DMS53 (cell line): ENCODE measurements around the gene DDB1.

Experiments used
- DNase-seq: peaks from one replicate; lab custom pipeline; 2025; lab: John Stamatoyannopoulos, UW

Gene DDB1

GRCh38 chr11:61332797-61333549 is at the start of gene DDB1, which contains the start of gene TKFC:
DDB1 (minus strand) TSS chr11:61333105; CDS start chr11:61332968, 137 bp downstream.
TKFC (plus strand) TSS chr11:61333228; CDS start chr11:61334729, 1,501 bp downstream.
- peak; percentile 98 for DNase-seq

GRCh38 chr11:61380884-61381283 is 48.0 kb upstream of the DDB1 start:
- no peak for DNase-seq

DNA sequence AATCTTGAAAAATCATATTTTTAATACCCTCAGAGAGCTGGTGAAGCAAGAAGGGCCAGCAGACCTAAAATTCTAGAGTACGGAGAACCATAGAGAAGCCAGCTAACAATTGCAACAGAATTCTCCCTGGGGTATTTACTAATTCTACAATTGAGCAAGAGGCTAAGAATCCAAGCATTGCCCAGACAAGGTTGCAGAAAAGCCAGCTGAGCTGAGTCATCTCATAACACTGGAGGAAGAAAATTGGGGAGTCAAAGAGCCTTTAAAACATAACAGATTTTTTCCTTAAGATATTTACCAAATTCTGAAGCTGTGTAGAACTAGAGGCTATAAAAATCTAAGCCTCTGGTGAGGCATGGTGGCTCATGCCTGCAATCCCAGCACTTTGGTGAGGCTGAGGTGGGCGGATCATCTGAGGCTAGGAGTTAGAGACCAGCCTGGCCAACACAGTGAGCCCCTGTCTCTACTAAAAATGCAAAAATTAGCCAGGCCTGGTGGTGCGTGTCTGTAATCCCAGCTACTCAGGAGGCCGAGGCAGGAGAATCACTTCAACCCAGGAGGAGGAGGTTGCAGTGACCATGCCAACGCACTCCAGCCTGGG is 45.9 kb upstream of the DDB1 start:
- no peak for DNase-seq

DNA sequence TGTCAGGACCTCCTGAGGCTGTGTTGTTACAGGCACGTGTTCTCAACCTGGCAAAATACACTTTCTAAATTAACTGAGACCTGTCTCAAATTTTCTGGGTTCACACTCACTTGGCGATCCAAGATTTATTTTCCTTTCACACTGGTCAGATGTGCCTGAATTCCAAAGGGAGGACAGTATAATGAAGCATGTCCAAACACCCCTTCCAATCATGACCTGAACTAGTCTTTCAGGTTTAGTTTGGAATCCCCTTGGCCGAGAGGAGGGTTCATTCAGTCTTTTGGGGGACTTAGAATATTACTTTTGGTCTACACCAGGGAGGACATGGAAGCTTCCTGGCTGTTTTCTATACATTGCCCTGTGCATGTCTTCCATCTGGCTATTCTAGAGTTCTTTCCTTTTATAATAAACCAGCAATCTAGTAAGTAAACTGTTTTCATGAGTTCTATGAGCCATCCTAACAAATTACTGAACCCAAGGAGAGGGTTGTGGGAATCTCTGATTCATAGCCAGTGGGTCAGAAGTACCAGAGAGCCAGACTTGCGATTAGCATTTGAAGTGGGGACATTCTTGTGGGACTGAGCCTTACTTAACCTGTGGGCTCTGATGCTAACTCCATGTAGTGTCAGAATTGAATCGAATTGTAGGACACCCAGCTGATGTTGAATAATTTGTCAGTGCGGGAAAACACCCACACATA is 44.7 kb upstream of the DDB1 start:
- no peak for DNase-seq

DNA sequence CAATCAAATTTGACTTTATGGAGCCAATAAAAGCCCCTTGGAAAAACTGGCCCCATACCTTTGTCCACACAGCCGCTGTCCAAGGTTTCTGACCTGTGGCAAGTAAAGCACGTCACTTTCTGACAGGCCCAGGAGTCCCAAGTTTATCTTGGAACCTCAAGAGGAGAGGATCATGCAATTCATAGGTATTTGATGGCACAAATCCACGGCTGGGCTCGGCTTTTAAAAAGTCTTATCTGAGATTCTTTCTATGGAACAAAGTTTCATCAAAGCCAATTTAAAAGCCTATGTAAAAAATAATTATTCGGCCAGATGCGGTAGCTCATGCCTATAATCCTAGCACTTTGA is 42.8 kb upstream of the DDB1 start:
- no peak for DNase-seq

DNA sequence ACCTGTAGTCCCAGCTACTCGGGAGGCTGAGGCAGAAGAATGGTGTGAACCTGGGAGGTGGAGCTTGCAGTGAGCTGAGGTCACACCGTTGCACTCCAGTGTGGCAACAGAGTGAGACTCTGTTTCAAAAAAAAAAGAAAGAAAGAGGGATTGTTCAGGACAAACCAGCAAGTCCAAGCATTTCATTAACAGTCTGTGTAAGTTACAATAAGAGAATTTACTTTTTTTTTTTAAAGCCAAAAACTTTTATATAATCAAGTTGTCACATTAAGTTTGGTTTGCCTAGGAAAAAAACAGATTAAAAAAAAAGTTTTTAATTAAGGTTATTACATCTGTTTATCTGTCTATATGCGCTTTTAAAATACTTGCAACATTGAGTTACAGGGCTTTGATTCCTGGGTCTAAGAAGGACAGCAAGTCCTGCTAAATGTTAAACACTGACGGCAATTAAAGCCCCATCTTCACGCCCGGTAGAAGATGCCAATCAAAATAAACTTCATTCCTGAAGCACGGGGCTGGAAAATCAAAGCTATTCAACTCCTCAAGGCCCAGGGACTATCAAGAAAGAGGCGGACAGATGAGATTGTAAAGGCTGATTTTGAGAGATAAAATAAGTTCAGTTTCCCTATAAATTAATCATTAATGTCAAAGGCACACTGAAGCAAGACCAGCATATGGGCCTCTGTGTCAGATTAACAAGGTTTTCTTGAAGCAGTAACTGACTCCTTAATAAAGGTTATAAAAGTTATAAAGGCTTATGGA is 39.9 kb upstream of the DDB1 start:
- DNase-seq = peak; percentile 21

DNA sequence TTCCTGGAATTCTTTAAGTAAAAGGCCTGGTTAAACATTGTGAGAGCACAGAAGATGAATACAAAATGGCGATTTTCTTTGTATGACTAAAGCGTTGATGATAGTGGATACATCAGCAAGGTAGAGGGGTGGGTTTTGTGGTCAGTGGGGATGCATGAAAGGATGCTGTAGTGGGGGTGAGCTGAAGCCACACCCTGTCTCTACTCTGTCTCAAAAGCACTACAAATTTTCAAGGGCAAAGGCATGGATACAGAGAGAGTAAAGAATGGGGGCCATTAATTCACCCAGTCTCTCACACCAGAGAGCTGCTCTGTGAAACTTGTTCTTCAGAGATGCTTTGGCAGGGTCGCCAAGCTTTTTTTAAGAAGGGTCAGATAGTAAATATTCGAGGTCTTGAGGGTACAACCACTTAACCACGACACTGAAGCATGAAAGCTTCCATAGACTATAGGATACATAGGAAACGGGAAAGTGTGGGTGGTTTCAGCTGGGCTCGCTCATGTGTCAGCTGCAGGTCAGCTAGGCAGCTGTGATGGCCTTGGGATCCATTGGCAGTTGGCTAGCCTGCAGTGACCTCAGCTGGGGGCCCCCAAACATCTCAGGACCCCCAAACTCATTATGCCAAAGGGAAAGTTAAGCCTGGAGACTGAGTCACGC is 37.6 kb upstream of the DDB1 start:
- DNase-seq = no peak

DNA sequence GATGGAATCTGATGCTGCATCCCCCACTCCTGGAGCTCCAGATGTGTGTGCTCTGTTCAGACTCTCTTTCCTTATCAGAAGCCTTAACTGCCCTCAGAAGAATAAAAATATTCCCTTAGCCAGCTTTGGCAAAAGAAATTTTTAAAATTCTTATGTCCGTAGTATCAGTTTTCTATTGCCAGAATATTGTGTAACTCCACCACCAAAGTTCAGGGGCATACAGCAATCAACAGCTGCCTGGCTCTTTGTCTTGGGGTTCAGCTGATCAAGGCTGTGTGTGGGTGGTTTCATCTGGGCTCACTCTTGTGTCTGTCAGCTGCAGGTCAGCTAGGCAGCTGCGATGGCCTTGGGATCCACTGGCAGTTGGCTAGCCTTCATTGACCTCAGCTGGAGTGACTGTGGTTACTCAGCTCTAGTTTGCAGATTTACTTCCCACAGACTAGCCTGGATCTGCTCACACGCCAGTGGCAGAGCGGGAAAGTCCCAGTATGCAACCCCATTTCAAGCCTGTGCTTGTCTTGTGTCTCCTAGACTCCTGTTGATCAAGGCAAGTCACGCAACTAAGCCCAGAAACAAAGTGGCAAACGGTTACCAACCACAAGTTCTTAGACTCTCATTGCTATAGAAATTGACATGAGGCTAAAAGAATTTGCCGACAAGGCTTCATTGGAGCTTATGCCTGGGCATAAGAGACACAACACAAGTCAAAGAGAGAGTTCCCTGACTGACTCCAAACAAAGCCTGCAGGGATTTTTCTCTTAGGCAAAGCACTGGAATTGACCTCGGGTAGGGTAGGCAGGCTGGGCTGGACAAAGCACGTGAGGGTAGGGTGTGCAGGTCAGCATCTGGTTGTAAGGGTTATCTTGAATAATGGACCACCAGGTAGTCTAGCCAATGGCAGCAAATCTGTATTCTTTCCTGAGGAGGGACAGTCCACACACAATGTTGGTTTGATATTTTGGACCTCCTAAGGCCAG is 36.8 kb upstream of the DDB1 start:
- DNase-seq = no peak

DNA sequence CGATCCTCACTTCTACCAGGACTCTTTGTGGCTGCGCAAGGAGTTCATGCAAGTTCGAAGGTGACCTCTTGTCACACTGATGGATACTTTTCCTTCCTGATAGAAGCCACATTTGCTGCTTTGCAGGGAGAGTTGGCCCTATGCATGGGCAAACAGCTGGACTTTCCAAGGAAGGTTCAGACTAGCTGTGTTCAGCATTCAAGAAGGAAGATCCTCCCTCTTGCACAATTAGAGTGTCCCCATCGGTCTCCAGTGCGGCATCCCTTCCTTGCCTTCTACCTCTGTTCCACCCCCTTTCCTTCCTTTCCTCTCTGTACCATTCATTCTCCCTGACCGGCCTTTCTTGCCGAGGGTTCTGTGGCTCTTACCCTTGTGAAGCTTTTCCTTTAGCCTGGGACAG is 35.7 kb upstream of the DDB1 start:
- DNase-seq = no peak

DNA sequence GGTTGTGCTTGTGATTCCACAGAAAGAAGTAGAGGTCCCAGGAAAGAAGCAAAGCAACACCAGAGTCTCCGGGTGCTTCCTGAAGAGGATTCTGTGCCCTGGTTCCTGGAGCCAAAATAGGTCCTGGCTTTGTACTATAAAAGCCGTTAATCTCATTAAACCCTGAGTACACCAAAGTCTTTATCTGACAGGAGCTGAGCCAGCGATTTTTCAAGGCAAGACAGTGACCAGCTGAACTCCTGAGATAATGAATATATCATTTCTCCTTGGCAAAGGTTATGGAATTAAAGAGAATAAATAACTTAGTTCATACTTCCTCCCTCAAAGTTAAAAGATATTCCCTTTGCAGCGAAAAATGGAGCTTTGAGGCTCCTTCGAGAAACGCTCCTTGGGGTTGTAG is 34.5 kb upstream of the DDB1 start:
- no peak for DNase-seq

DNA sequence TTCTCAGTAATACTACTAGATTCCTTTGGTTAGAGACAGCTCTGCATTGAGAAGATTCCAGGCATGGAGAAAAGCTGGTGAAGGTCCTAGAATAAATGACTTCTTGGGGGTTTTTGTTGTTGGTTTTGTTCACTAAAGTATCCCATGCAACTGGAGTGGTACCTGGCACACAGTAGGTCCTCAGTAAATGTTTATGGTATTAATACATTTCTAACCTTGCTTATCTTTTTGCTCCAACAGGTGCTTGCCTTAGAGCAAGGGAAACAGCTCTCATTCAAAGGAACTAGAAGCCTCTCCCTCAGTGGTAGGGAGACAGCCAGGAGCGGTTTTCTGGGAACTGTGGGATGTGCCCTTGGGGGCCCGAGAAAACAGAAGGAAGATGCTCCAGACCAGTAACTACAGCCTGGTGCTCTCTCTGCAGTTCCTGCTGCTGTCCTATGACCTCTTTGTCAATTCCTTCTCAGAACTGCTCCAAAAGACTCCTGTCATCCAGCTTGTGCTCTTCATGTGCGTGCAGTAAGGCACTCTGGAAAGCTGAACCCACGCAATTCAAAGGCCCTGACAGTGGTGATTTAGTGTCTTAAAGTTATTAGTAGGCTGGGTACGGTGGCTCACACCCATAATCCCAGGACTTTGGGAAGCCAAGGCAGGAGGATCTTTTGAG is 31.2 kb upstream of the DDB1 start:
- no peak for DNase-seq

DNA sequence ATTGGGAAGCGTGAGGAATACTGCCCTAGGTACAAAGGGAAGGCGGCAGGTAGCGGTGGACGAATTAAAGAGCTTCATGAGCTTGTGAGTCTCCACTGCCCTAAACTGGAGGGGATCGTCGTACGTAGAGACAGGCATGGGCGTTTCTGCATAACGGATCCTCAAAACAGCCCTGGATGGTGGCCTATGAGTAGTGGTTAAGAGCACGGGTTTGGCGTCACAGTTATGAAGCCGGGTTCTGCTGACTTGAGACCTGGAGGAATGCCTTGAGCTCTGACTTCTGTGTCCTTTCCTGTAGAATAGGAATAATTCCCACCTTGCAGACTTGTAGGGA is 29.6 kb upstream of the DDB1 start:
- DNase-seq = peak; percentile 77

DNA sequence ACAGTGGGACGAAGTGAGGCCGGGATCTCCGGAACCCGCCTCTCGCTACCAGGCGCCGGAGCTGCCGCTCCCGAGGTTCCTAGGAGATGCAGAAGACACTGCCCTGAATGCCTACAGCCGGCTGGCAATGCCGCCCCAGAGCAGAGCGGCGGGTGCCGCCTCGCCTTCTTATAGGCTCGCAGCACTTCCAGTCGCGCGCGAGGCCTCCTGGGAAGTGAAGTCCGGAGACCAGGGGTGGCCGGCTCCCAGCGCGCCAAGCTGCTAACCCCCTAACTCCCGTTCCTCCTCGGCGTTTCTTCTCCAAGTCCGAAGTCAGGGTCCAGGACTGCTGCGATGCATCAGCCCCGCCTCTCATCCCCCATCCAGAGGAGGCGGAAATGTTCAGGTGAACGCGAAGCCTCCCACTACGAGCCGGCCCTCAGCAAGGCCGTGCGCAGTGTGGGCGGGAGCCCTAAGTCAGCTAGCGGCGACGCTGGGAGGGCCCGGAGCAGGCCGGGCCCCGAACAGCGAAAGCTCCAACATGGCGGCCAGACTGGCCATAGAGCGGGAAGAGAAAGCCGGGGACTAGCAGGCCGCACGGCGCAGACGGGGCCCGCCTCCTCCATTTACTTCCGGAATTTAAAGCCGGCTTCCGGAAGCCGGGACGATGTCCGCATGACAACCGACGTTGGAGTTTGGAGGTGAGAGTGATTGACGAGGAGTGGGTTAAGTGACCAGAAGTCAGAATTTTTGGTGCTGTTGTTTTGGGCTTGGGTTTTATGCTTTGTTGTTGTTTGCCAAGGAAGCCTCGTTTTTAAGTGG is 29.0 kb upstream of the DDB1 start, which contains the start of the genes CYB561A3 and TMEM138:
Gene CYB561A3 (minus strand): TSS at position 142 of the 801 bp plus-strand sequence. CDS start 5,169 bp downstream, outside the sequence.
Gene TMEM138 (plus strand): TSS at position 634 of the 801 bp plus-strand sequence. CDS start 2,017 bp downstream, outside the sequence.
- DNase-seq = peak; percentile 98

GRCh38 chr11:61361237-61361740 is 28.4 kb upstream of the DDB1 start:
- peak; percentile 52 for DNase-seq

GRCh38 chr11:61359516-61359915 is 26.6 kb upstream of the DDB1 start:
- no peak for DNase-seq

GRCh38 chr11:61358566-61358965 is 25.7 kb upstream of the DDB1 start:
- DNase-seq = no peak

DNA sequence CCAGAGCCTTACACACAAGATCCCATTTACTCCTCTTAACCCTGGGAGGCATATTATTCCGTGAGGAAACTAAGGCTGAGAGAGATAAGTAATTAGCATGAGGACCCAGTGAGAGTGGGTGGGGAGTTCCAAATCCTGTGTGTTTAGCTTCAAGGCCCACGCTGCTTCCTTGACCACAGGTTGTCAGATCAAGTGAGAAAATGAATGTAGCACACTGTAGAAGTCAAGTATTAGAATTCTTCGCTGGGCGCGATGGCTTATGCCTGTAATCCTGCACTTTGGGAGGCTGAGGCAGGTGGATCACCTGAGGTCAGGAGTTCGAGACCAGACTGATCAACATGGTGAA is 25.0 kb upstream of the DDB1 start:
- DNase-seq = no peak

- no peak for DNase-seq
These were observed 24.5 kb upstream of the DDB1 start for GRCh38 chr11:61357233-61357893.
